GM12878 (cell line): ENCODE measurements around the gene SLCO2B1. TPM values are rescaled to one million over a fixed set of nuclear protein-coding genes. Genes with fewer than 3 reads are reported as not detected.

Experiments
- ATAC-seq: fragments of 200-7000 bp; cut with Tn5 transposase; 3 replicates; pipeline ENCODE4 v1.9.1; 2020; ENCODE audit warnings: mild to moderate bottlenecking, moderate library complexity
- BruUV-seq: library from RNA; stranded (reverse); fragments of 400-500 nt; replicated peaks from 2 replicates; lab custom pipeline; 2021; lab: Mats Ljungman, UMichigan
- CTCF ChIA-PET: fragments of 300-600 bp; sonication (Branson Sonifier 250); formaldehyde crosslinking; extraction: SDS; loops from one replicate; lab custom pipeline; 2021; ENCODE audit warnings: inconsistent platforms; lab: Yijun Ruan, JAX
- POLR2A ChIA-PET: fragments of 350-600 bp; formaldehyde crosslinking; extraction: SDS; loops from one replicate; lab custom pipeline; 2021; ENCODE audit warnings: inconsistent platforms; lab: Charles Lee
- RAD21 ChIA-PET: fragments of 300-600 bp; sonication (Branson Sonifier 250); formaldehyde crosslinking; loops from one replicate; lab custom pipeline; 2023; ENCODE audit warnings: antibody characterized with exemption; ENCODE audit not compliant: unreplicated experiment; lab: Charles Lee
- SMC1A ChIA-PET: fragments of 300-600 bp; sonication (Branson Sonifier 250); formaldehyde crosslinking; loops from one replicate; lab custom pipeline; 2023; ENCODE audit not compliant: unreplicated experiment, uncharacterized antibody; lab: Charles Lee
- DNase-seq: peaks from one replicate; pipeline ENCODE4 v3.0.0-alpha.2; 2011; ENCODE audit warnings: low read depth, low spot score
- FAIRE-seq: peaks from 3 replicates; lab custom pipeline; 2011; peaks lifted over from hg19 to GRCh38; lab: Jason Lieb, UNC
- H2AFZ ChIP-seq: 2 replicates; pipeline ENCODE4 v1.6.0; 2011; ENCODE audit warnings: low read depth, low read length, control low read depth; ENCODE audit not compliant: control insufficient read depth
- H3K27ac ChIP-seq: 2 replicates; pipeline ENCODE4 v1.5.1; 2011; ENCODE audit warnings: control low read depth; ENCODE audit not compliant: control insufficient read depth, insufficient read depth
- H3K27me3 ChIP-seq, 2 experiments: replicated peaks in 1 of 2; 2 replicates each; pipeline versions ENCODE4 v1.6.0 to v1.6.1; 2011; ENCODE audit warnings: low read length in 1 of 2; ENCODE audit not compliant: control insufficient read depth in 2 of 2, insufficient read depth in 2 of 2
- H3K36me3 ChIP-seq, 2 experiments: 2 replicates each; pipeline ENCODE4 v1.5.1; 2011; ENCODE audit warnings: low read length in 1 of 2; ENCODE audit not compliant: control insufficient read depth in 2 of 2, insufficient read depth in 2 of 2
- H3K4me1 ChIP-seq: 2 replicates; pipeline ENCODE4 v1.6.1; 2011; ENCODE audit warnings: mild to moderate bottlenecking, low read length, moderate library complexity, mixed read lengths; ENCODE audit not compliant: control insufficient read depth, insufficient read depth
- H3K4me2 ChIP-seq: 2 replicates; pipeline ENCODE4 v1.6.0; 2011; ENCODE audit warnings: control low read depth; ENCODE audit not compliant: control insufficient read depth, insufficient read depth
- H3K4me3 ChIP-seq: fragments of 200-600 bp; sonication (generic); 2 replicates; pipeline ENCODE4 v1.5.1; 2016
- H3K79me2 ChIP-seq: 2 replicates; pipeline ENCODE4 v1.6.0; 2011; ENCODE audit warnings: low read length; ENCODE audit not compliant: control insufficient read depth, insufficient read depth
- H3K9ac ChIP-seq: 2 replicates; pipeline ENCODE4 v1.8.0; 2011; ENCODE audit warnings: low read length, control low read depth, mixed read lengths; ENCODE audit not compliant: control insufficient read depth, insufficient read depth
- H3K9me3 ChIP-seq: replicated peaks from 3 replicates; pipeline ENCODE4 v1.5.1; 2011; ENCODE audit warnings: mild to moderate bottlenecking, low read length; ENCODE audit not compliant: control insufficient read depth, insufficient read depth
- H4K20me1 ChIP-seq: 2 replicates; pipeline ENCODE4 v1.6.0; 2011; ENCODE audit not compliant: control insufficient read depth, insufficient read depth
- ASH2L ChIP-seq: fragments of 300-600, 200-600 bp; sonication (generic); IDR thresholded peaks from 2 replicates; pipeline ENCODE4 v1.6.1; 2017; ENCODE audit warnings: low read depth, mild to moderate bottlenecking, borderline replicate concordance
- BACH1 ChIP-seq: fragments of 450-650 bp; IDR thresholded peaks from 2 replicates; pipeline ENCODE4 v1.6.1; 2017; ENCODE audit warnings: mild to moderate bottlenecking, borderline replicate concordance
- E2F4 ChIP-seq: IDR thresholded peaks from 2 replicates; pipeline ENCODE4 v1.6.1; 2012; ENCODE audit warnings: low read depth, low read length, improper control_type of control experiment
- EGR1 ChIP-seq, 2 experiments: IDR thresholded peaks; 1 replicate in 1 of 2; 2 replicates in 1 of 2; pipeline ENCODE4 v1.6.1; 2011 to 2012; ENCODE audit warnings: low read depth in 2 of 2, low read length in 2 of 2, borderline replicate concordance in 1 of 2, mild to moderate bottlenecking in 1 of 2, moderate library complexity in 1 of 2
- JUND ChIP-seq: IDR thresholded peaks from 2 replicates; pipeline ENCODE4 v1.6.1; 2012; ENCODE audit warnings: low read depth, mild to moderate bottlenecking, low read length, improper control_type of control experiment, moderate library complexity
- MLLT1 ChIP-seq: fragments of 450-650 bp; IDR thresholded peaks from 2 replicates; pipeline ENCODE4 v1.6.1; 2016; ENCODE audit warnings: mild to moderate bottlenecking
- NR2C2 ChIP-seq: IDR thresholded peaks from 2 replicates; pipeline ENCODE4 v1.6.1; 2011; ENCODE audit warnings: borderline replicate concordance, low read depth; ENCODE audit not compliant: control insufficient read depth, insufficient read length
- PKNOX1 ChIP-seq: fragments of 450-650 bp; IDR thresholded peaks from 2 replicates; pipeline ENCODE4 v1.6.1; 2016; ENCODE audit warnings: mild to moderate bottlenecking
- PML ChIP-seq: IDR thresholded peaks from 2 replicates; pipeline ENCODE4 v1.6.1; 2012; ENCODE audit warnings: low read length, inconsistent platforms
- POLR2A ChIP-seq: IDR thresholded peaks from 2 replicates; pipeline ENCODE4 v1.6.1; 2011; ENCODE audit warnings: low read depth, mild to moderate bottlenecking, low read length
- RB1 ChIP-seq: fragments of 450-650 bp; formaldehyde crosslinking; IDR thresholded peaks from 2 replicates; pipeline ENCODE4 v1.6.1; 2017; ENCODE audit warnings: mild to moderate bottlenecking, borderline replicate concordance
- SUPT20H ChIP-seq: IDR thresholded peaks from 2 replicates; pipeline ENCODE4 v1.6.1; 2011; ENCODE audit warnings: low read depth, mild to moderate bottlenecking, low read length, moderate library complexity, borderline replicate concordance; ENCODE audit not compliant: control insufficient read depth
- TCF3 ChIP-seq: IDR thresholded peaks from 2 replicates; pipeline ENCODE4 v1.6.1; 2012; ENCODE audit warnings: low read depth, mild to moderate bottlenecking, low read length, borderline replicate concordance; ENCODE audit not compliant: insufficient read depth
- ZNF622 ChIP-seq: fragments of 450-650 bp; IDR thresholded peaks from 2 replicates; pipeline ENCODE4 v1.6.1; 2017; ENCODE audit warnings: mild to moderate bottlenecking, inconsistent platforms
- ZNF687 ChIP-seq: fragments of 450-650 bp; IDR thresholded peaks from 2 replicates; pipeline ENCODE4 v1.6.1; 2017; ENCODE audit warnings: mild to moderate bottlenecking, moderate library complexity
- WGBS: methylation state at CpG from one replicate; pipeline ENCODE4 v1.1.6; 2016; ENCODE audit warnings: low lambda C conversion rate; ENCODE audit not compliant: insufficient replicate concordance, insufficient coverage; ENCODE audit errors: missing lambda C conversion rate; 5-methylcytosine and 5-hydroxymethylcytosine counted together
- in situ Hi-C: fragments of 300-500 bp; cut with MboI; formaldehyde crosslinking; loops from 9 replicates; pipeline ENCODE4 v1.14.3; 2018; ENCODE audit warnings: mixed read lengths
- intact Hi-C: fragments of 100-400 bp; cut with micrococcal nuclease; formaldehyde crosslinking; loops from one replicate; pipeline ENCODE4 v1.14.2; 2022; ENCODE audit not compliant: unreplicated experiment
- polyA plus RNA-seq, 11 experiments: library from polyadenylated mRNA; depleted of rRNA in 4 of 11; unstranded in 6 of 11; stranded (reverse) in 5 of 11; fragments of >200 nt; fragmentation: Nextera tagmentation in 4 of 11; fragmentation: Illumina TruSeq in 1 of 11; extraction: Ambion mirVana in 4 of 11; extraction: Trizol in 1 of 11; gene quantifications; 1 replicate in 1 of 11; 2 replicates in 10 of 11; pipeline versions ENCODE4 v1.2.1 to v1.2.3, GENCODE V29; 2011 to 2016; ENCODE audit warnings: inconsistent platforms in 2 of 11, missing spikeins in 2 of 11, low read depth in 1 of 11
- total RNA-seq, 4 experiments: library from RNA; depleted of rRNA in 3 of 4; stranded (reverse); fragments of >200 nt in 3 of 4; fragmentation: Illumina TruSeq in 1 of 4; extraction: Trizol in 1 of 4; gene quantifications; 2 replicates each; pipeline versions ENCODE4 v1.2.1 to v1.2.3, GENCODE V29; 2013 to 2021

SLCO2B1 gene
- total and polyA plus RNA-seq, 10 of the 15 experiments (the other 5 are each of a cell fraction or from before 2014, with no cell fraction given): 0.05 to 3.5 (median 0.93) TPM; not detected in 2

GRCh38 chr11:75163921-75164849 lies 13.3 kb downstream of the SLCO2B1 start:
- Histone ChIP-seq H3K9ac (no peak overlapping the region), H3K4me2 (no peak overlapping the region), H3K36me3 (no peaks in the 10 kb centered on the region), H3K27ac (no peak overlapping the region), H2AFZ (no peak overlapping the region), H3K79me2 (no peaks in the 10 kb centered on the region), H4K20me1 (no peaks in the 10 kb centered on the region), H3K4me1 (no peaks in the 10 kb centered on the region), H3K9me3 (no peaks in the 10 kb centered on the region; the same call in 2 of the 3 replicates), H3K4me3 (no peak overlapping the region), H3K27me3 (no peaks in the 10 kb centered on the region; a peak in 1 of 4 replicates)
- SMC1A ChIA-PET: no interaction called here
- CTCF ChIA-PET: interaction anchor here (2.0 kb wide), 1 partner anchor 24 kb away, joined by 6 read pairs; no protein-coding TSS in a partner anchor
- FAIRE-seq: no peak
- BruUV-seq: no TSS peak
- TF ChIP-seq NR2C2: no peak
- no peak for TF ChIP-seq EGR1 (IDR thresholded peaks at IDR 0.05; ENCODE audit: borderline replicate concordance in 1 of 2, low read depth in 2 of 2, low read length in 2 of 2)
- no peak for TF ChIP-seq TCF3
- TF ChIP-seq ZNF622: no peak
- TF ChIP-seq POLR2A: no peak
- TF ChIP-seq ZNF687: no peak
- TF ChIP-seq ASH2L: no peak
- no peak for TF ChIP-seq PKNOX1
- no peak for TF ChIP-seq JUND
- TF ChIP-seq E2F4: no peak
- no peak for TF ChIP-seq RB1
- TF ChIP-seq BACH1: no peak
- TF ChIP-seq SUPT20H: no peak
- no peak for TF ChIP-seq MLLT1
- TF ChIP-seq PML: no peak
- DNase-seq: no peak
- POLR2A ChIA-PET: no interaction called here
- RAD21 ChIA-PET: interaction anchor here (0.6 to 0.9 kb wide), 2 partner anchors 11 to 24 kb away, joined by 3 to 4 read pairs; no protein-coding TSS in a partner anchor
- in situ Hi-C loops (no loop called here), intact Hi-C loops (no loop called here)
- WGBS: 37% methylated on average over 25 of the region's 25 CpGs
- no peak for ATAC-seq
